HK-2 (cell line): Measurements from ENCODE around the gene LRCH4.
"Not testable (repeated sequence)": the region's sequence is repeated elsewhere in the genome, so short reads cannot be mapped to it uniquely, and the experiment has no call there.

Experiments used
- DNase-seq: peaks from one replicate; pipeline ENCODE4 v3.0.0-alpha.2; 2018; ENCODE audit not compliant: unreplicated experiment

LRCH4 gene

GRCh38 chr7:100567751-100568175 lies 18.2 kb downstream of the LRCH4 start:
- DNase-seq = no peak

DNA sequence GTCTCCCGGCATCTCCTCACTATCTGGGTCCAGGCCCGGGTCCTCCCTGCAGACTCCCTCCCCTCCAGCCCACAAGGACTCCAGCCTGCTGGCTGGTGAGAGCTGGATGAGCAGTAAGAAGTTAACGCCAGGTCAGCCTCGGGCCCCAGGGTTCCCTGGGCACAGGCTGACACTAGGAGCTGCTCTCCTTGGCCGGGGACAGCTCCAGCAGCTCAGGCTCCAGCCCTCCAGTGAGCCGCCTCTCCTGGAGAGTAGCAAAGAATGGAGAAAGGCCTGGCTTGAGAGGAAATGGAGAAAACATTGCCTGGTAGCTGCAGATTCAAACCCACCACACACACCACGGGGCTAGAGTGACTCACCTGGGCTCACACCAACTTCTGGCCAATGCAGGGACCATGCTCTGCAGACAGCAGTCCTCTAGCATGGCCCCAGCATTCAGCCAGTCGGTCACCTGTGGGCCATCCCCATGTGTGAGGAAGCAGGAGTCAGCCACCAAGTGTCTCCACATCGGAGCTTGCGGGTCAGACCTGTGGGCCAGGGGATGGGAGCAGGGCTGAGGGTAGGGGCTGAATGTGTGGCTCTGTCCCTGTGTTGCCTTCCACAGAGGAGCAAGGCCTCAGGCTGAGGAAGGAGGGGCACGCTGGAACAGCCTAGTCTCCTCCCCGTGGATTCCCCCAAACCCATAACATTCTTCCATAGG lies 18.7 kb downstream of the LRCH4 start:
- DNase-seq = no peak

DNA sequence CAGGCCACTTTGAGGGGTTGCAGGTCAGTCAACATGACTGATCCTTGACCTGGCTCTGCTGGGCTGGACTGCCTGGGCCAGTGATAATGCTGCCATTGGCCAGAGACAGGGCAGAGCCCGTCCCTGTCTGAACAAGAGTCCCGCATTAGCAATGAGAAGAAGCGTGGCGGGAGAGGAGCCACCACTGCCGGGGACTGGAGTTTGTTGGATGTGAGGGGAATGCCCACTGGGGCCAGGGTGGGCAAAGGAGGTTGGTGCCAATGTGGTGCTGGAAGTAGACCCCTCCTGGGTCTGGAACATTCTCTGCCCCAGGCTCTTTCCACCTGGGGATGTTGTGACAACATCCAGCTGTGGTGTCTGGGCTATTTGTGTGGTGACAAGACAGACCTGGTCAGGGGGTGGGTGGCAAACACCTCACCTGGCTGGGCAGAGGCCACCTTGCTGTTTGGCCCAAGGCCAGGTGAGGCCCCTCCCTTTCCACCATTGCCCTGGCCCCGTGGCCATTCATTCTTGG lies 19.9 kb downstream of the LRCH4 start:
- no peak for DNase-seq

- no peak for DNase-seq
These were observed 20.8 kb downstream of the LRCH4 start for GRCh38 chr7:100565133-100565571.

DNA sequence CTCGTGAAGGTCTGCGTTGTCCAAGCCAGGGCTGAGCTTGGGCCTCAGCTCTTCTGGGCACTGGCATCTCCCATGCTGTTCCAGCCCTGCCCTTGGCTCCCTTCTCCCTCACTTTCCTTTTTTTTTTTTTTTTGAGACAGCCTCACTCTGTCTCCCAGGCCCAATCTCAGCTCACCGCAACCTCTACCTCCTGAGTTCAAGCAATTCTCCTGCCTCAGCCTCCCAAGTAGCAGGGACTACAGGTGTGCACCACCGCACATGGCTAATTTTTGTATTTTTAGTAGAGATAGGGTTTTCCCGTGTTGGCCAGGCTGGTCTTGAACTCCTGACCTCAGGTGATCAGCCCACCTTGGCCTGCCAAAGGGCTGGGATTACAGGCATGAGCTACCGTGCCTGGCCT lies 21.5 kb downstream of the LRCH4 start:
- DNase-seq = not testable (repeated sequence)

DNA sequence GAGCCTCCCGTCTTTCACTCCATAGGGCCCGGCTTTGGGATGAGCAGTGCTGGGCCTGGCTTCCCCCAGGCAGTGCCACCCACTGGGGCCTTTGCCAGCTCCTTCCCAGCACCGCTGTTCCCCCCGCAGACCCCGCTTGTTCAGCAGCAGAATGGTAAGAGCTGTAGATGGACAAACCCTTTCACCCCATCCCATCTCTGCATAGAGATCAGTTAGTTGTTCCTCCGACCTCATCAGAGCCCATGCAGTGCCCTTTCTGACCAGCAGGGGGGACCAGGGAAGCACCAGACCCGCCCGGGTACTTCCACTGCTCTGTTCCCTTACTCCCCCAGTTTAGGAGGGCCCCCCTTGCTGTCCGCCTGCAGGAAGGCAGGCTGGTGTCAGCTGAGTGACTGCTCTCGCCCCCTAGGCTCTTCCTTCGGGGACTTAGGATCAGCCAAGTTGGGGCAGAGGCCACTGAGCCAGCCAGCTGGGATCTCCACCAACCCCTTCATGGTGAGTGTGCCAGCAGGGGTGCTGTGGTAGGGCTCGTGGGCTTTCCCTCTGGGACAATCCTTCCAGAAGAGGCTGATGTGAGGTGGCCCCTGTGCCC lies 22.0 kb downstream of the LRCH4 start:
- peak; percentile 79 for DNase-seq

DNA sequence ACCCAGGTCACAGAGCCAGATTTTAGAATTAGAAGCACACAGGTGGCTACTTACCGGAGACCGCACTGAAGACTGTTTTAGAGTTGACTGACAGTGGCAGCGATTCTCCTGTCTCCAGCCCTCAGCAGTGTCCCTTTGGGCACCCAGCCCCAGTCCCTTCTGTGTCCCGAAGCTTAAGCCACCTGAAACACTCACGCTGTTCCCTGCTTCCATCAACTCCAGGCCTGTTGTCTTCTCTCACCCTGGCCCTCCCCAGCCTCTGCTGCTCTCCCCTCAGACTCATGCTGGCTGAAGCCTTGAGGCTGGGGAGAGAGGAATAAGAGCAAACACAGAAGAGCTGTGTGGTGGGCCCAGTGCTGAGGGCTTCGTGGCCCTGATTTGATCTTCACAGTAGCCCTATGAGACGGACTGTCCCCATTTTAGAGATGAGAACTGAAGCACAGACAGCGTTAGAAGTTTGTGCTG lies 22.8 kb downstream of the LRCH4 start:
- DNase-seq = no peak

DNA sequence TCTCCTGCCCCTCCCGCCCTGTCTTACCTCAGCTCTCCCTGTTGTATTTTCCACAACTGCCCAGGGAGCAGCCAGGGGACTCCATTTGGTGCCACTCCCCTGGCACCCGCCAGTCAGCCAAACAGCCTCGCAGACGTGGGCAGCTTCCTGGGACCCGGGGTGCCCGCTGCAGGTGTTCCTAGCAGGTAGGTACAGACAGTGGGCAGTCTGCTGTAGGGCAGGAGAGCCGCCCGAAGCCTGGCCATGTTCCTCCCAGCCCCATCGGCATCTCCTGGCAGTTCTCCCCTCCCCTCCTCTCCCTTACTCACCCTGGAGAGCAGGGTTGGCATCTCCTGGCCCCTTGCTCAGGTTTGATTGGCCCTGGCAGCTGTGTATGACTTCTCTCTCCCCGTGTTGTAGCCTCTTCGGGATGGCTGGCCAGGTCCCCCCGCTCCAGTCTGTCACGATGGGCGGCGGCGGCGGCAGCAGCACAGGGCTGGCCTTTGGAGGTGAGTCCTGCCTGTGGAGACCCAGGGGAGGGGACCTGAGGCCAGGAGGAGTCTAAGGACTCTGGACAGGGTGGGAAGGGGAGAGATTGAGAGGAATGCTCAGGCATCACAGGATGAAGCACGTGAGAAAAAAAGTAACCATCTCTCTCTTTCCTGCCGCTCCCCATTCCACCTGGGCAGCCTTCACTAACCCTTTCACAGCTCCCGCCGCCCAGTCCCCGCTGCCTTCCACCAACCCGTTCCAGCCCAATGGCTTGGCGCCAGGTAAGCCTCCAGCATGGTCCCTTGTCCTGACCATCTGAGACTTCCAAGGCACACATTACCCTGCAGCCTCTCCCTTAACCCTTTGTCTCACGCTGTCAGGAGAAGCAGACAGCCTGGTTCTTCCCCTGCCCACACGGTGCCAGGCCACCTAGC lies 23.5 kb downstream of the LRCH4 start:
- DNase-seq = no peak

GRCh38 chr7:100561491-100562194 lies 24.3 kb downstream of the LRCH4 start:
- DNase-seq = no peak

DNA sequence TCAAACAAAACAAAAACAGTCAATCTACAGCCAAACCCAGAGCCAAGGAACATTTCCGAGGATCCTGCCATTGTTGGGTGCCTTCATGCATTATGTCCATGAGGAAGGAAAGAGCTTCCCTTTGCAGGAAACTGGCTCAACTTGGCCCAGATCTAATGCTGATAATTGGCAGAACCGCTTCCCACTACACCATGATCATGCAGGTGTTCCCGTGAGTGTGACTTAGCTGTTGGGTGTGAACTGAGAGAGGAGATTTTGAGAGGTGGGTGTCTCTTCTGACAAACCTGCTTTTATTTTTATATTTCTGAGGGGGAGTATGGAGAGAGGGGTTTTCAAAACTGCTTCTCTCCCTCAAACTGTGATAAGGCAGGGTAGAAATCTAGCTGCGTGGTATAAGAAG lies 26.8 kb downstream of the LRCH4 start:
- no peak for DNase-seq

DNA sequence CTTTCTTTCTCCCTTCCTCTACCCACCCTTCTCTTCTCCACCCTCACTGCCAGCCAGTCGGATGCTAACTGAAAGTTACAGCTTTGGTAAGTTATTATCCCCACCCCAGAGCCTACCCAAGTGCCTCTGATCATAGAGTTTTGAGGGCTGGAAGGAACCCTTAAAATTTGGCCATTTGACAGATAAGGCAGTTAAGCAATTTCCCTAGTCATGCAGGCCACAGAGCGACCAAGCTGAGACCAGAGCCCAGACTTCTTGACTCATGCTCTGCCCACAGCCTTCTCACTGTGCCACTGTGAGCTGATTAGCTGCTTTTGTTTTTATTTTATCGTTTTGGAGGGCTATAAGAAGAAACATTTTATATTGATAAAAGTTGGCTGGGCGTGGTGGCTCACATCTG lies 29.4 kb downstream of the LRCH4 start:
- no peak for DNase-seq

DNA sequence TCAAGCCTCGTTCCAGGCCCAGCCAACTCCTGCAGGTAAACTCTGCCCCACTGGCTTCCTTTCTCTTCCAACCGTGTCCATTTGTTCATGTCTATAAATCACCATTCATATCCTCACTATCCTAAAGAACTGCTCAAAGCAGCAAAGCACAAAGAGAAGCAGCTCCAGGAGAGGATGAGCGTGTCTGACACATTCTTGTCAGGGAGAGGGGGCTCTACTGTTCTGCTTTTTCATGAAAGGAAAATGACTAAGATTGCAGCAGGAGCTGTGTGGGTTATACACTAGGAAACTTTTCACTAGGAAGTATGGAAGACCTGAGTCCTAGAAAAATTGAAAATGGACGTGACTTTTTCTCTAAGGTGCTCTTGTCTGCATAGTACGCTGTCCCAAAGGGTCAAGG lies 30.2 kb downstream of the LRCH4 start:
- no peak for DNase-seq

- DNase-seq = no peak
These were observed 32.9 kb downstream of the LRCH4 start for GRCh38 chr7:100553032-100553431.

DNA sequence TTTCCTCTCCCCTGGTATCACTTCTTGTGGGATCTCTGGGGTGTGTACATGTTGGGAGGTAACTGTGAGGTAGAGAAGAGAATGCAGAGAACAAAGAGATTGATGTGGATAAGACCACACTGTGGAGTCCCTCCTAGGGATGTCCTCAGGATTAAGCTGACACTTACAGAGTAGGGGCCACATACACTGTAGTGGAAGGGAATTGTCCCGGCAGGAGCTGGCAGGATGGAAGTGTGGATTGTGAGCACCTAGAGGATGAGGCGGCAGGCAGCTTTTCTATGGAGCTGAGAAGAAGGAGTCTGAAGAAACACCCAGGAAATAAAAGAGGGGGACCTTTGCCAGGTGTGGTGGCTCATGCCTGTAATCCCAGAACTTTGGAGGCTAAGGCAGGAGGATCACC lies 33.4 kb downstream of the LRCH4 start:
- no peak for DNase-seq

- DNase-seq = not testable (repeated sequence)
These were observed 37.5 kb downstream of the LRCH4 start for GRCh38 chr7:100548446-100548845.

DNA sequence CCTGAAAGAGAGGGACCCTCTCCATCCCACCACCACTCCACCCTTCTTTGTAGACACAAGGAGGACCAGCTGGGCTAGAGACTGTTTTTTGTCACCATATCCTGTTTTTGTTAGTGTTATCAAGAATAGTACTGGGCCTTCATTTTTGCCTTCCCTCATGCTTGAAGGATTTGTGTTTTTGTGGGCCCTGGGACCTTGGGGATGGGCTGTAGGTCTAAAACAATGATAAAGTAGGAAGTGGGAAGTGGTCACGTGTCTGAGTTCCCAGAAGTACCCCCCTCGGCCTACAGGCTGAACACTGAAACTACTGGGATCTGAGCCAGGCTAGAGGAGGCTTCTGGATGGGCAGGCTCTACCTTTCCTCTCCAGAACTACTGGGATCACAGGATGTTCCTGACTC lies 38.1 kb downstream of the LRCH4 start:
- DNase-seq = no peak

DNA sequence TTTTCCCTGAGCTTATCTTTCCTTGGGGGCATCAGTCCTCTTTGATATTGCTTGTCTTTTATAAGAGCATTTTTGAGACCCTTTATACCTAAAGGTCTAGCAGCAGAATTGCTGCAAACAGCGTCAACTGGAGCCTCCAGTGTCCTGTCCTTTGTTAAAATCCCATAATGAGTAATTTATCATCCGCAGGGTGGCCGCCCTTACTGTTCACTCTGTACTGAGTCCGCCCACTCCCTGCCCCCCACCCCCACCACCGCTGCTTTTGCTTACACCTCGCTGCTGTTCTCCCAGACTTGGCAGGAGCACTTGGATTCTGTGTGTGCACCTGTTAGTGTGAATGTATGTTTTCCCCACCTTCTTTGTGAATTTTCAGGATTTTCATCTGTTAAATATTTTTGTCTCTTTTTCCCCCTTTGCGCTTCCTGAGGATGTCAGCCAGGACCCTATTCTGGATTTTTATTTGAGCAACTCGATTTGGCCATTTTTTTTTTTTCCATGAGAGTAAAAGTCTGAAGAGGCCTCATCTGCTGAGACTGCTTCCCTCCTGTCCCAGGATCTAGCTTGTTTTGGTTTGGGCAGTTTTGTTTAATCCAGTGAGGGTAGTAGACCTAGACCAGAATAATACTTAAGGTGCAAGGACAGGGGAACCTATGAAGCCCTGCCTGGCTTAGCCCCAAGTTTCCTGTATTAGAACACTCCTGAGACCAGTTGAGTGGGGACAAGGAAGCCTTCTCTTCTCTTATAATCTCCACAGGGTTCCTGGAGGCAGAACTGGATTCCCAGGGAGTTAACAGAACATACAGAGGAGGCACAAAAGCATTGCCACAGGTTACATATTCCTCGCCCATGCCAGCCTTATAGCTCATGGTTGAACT lies 38.8 kb downstream of the LRCH4 start:
- no peak for DNase-seq

- no peak for DNase-seq
These were observed 39.6 kb downstream of the LRCH4 start for GRCh38 chr7:100546129-100546925.

- peak; percentile 71 for DNase-seq
These were observed 40.4 kb downstream of the LRCH4 start for GRCh38 chr7:100545360-100546128.
